K562 (cell line): ENCODE results near the gene TAMALIN. TPM values are rescaled to one million over a fixed set of nuclear protein-coding genes. Genes with fewer than 3 reads are reported as not detected.

Experiments used
- ATF7 ChIP-seq: fragments of 450-650 bp; IDR thresholded peaks from 2 replicates; pipeline ENCODE4 v1.7.1; 2014; ENCODE audit warnings: mild to moderate bottlenecking, moderate library complexity
- ELF2 ChIP-seq: fragments of 250-450 bp; sonication (Bioruptor Pico); IDR thresholded peaks from 2 replicates; pipeline ENCODE4 v1.5.0; 2021; ENCODE audit warnings: mild to moderate bottlenecking
- ETV5 ChIP-seq: sonication (generic); formaldehyde crosslinking; IDR thresholded peaks from 2 replicates; pipeline ENCODE4 v1.4.0; 2020; ENCODE audit warnings: low read depth, mild to moderate bottlenecking, missing genetic modification reagents
- HDAC8 ChIP-seq: fragments of 450-650 bp; IDR thresholded peaks from 2 replicates; pipeline ENCODE4 v1.6.1; 2016; ENCODE audit warnings: mild to moderate bottlenecking, missing genetic modification characterization, moderate library complexity, missing compliant biosample characterization
- HLTF ChIP-seq: fragments of 450-650 bp; IDR thresholded peaks from 2 replicates; pipeline ENCODE4 v1.6.1; 2016
- LCOR ChIP-seq: sonication (generic); formaldehyde crosslinking; IDR thresholded peaks from 2 replicates; pipeline ENCODE4 v1.8.0; 2022; ENCODE audit warnings: mild to moderate bottlenecking, missing genetic modification reagents
- MAZ ChIP-seq, 2 experiments: fragments of 450-650 bp in 1 of 2; sonication (generic) in 1 of 2; formaldehyde crosslinking; IDR thresholded peaks in 1 of 2; conservative IDR thresholded peaks in 1 of 2; 2 replicates each; pipeline versions ENCODE4 v1.4.0 to v1.5.0; 2020; ENCODE audit warnings: mild to moderate bottlenecking in 1 of 2, missing genetic modification reagents in 1 of 2
- MCM7 ChIP-seq, 2 experiments: fragments of 450-650 bp; IDR thresholded peaks; 2 replicates each; pipeline ENCODE4 v1.6.1; 2016 to 2018
- NEUROD1 ChIP-seq: fragments of 150-350 bp; IDR thresholded peaks from 2 replicates; pipeline ENCODE4 v1.6.1; 2014; ENCODE audit warnings: borderline replicate concordance, low read length, low read depth; ENCODE audit not compliant: partially characterized antibody
- PYGO2 ChIP-seq: fragments of 450-650 bp; IDR thresholded peaks from 2 replicates; pipeline ENCODE4 v1.6.1; 2016; ENCODE audit warnings: mild to moderate bottlenecking, missing genetic modification characterization, moderate library complexity, missing compliant biosample characterization
- RBM14 ChIP-seq: fragments of 200-400 bp; formaldehyde crosslinking; IDR thresholded peaks from 2 replicates; pipeline ENCODE4 v1.6.1; 2018; ENCODE audit warnings: low read depth, mild to moderate bottlenecking, low read length, moderate library complexity, borderline replicate concordance; ENCODE audit not compliant: insufficient read depth
- SMC3 ChIP-seq: conservative IDR thresholded peaks from 2 replicates; pipeline ENCODE4 v1.6.1; 2011; ENCODE audit warnings: low read depth, low read length, improper control_type of control experiment; ENCODE audit not compliant: insufficient read depth
- SP2 ChIP-seq: IDR thresholded peaks from 2 replicates; pipeline ENCODE4 v1.6.1; 2011; ENCODE audit warnings: mild to moderate bottlenecking, low read depth, low read length, moderate library complexity; ENCODE audit not compliant: poor library complexity, severe bottlenecking; ENCODE audit errors: extremely low read depth
- SRSF9 ChIP-seq: fragments of 200-400 bp; formaldehyde crosslinking; IDR thresholded peaks from 2 replicates; pipeline ENCODE4 v1.6.1; 2017; ENCODE audit warnings: low read depth, low read length, borderline replicate concordance
- TCFL5 ChIP-seq: fragments of 250-450 bp; sonication (Bioruptor Pico); conservative IDR thresholded peaks from 2 replicates; pipeline ENCODE4 v1.6.1; 2021; ENCODE audit warnings: mild to moderate bottlenecking, moderate library complexity, matching md5 sums
- TEAD1 ChIP-seq, 2 experiments: fragments of 450-650 bp in 1 of 2; sonication (generic) in 1 of 2; formaldehyde crosslinking; IDR thresholded peaks; 2 replicates each; pipeline versions ENCODE4 v1.4.0 to v1.8.0; 2020 to 2022; ENCODE audit warnings: mild to moderate bottlenecking in 2 of 2, missing genetic modification reagents in 1 of 2
- TGIF2 ChIP-seq: sonication (generic); formaldehyde crosslinking; IDR thresholded peaks from 2 replicates; pipeline ENCODE4 v1.8.1; 2022; ENCODE audit warnings: mild to moderate bottlenecking, missing genetic modification reagents, moderate library complexity
- ZNF561 ChIP-seq: fragments of 450-650 bp; formaldehyde crosslinking; conservative IDR thresholded peaks from 2 replicates; pipeline ENCODE4 v1.4.0; 2020; ENCODE audit warnings: mild to moderate bottlenecking, moderate library complexity
- ZNF77 ChIP-seq: fragments of 250-450 bp; sonication (Bioruptor Pico); IDR thresholded peaks from 2 replicates; pipeline ENCODE4 v1.5.0; 2020
- polyA plus RNA-seq, 8 experiments: library from polyadenylated mRNA; depleted of rRNA in 4 of 8; stranded (reverse) in 5 of 8; unstranded in 3 of 8; fragments of >200 nt; fragmentation: Nextera tagmentation in 2 of 8; fragmentation: Illumina TruSeq in 1 of 8; extraction: Ambion mirVana in 2 of 8; extraction: Trizol in 1 of 8; gene quantifications; 2 replicates each; pipeline versions ENCODE4 v1.2.1 to v1.2.3, GENCODE V29; 2011 to 2014; ENCODE audit warnings: inconsistent platforms in 1 of 8, missing spikeins in 1 of 8
- total RNA-seq, 7 experiments: library from RNA; depleted of rRNA in 6 of 7; stranded (reverse); fragments of >200 nt in 6 of 7; fragmentation: Illumina TruSeq in 2 of 7; extraction: Trizol in 2 of 7; gene quantifications; 2 replicates each; pipeline versions ENCODE4 v1.2.1 to v1.2.3, GENCODE V29; 2011 to 2021; ENCODE audit warnings: low replicate concordance in 1 of 7
- TF ChIP-seq, protein P1 (sequence below): fragments of 250-450 bp; sonication (Bioruptor Pico); IDR thresholded peaks from 2 replicates; pipeline ENCODE4 v1.4.0; 2020; ENCODE audit warnings: mild to moderate bottlenecking, moderate library complexity, borderline replicate concordance
- TF ChIP-seq, protein P2 (sequence below): IDR thresholded peaks from 2 replicates; pipeline ENCODE4 v1.6.1; 2014; ENCODE audit warnings: antibody characterized with exemption
- TF ChIP-seq, protein P3 (sequence below), 2 experiments: fragments of 450-650 bp in 1 of 2; sonication (generic) in 1 of 2; formaldehyde crosslinking in 1 of 2; IDR thresholded peaks in 1 of 2; conservative IDR thresholded peaks in 1 of 2; 2 replicates each; pipeline versions ENCODE4 v1.6.1 to v1.8.1; 2016 to 2023; ENCODE audit warnings: mild to moderate bottlenecking in 2 of 2, moderate library complexity in 2 of 2, inconsistent platforms in 1 of 2, missing genetic modification reagents in 1 of 2

TAMALIN gene
- total and polyA plus RNA-seq, 9 of the 15 experiments (the other 6 are each of a cell fraction or from before 2014, with no cell fraction given), result 0.74 to 2.2 (median 1.5) TPM; not detected in 2

DNA sequence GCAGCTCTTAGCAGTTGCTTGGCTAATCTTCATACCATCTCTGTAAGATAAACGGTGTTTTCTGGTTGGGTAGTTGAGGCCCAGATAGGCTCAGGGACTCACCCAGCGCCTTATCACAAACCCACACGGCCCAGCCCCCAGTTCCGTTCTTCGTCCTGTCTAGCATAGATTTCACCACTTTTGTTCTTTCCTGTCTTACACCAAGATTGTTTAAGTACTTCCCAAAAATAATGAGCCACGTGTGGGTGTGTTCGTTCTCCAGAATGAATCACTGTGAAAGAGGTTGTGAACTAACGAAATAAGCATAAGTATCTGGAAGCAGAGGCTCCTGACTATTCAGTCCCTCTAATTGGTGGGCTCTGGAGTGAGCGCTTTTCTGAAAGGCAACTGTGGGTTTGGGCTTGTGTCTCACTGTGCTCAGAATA is 33.9 kb upstream of the TAMALIN start (continued):
- TF ChIP-seq RBM14, result no peak
- TF ChIP-seq, protein P1, sequence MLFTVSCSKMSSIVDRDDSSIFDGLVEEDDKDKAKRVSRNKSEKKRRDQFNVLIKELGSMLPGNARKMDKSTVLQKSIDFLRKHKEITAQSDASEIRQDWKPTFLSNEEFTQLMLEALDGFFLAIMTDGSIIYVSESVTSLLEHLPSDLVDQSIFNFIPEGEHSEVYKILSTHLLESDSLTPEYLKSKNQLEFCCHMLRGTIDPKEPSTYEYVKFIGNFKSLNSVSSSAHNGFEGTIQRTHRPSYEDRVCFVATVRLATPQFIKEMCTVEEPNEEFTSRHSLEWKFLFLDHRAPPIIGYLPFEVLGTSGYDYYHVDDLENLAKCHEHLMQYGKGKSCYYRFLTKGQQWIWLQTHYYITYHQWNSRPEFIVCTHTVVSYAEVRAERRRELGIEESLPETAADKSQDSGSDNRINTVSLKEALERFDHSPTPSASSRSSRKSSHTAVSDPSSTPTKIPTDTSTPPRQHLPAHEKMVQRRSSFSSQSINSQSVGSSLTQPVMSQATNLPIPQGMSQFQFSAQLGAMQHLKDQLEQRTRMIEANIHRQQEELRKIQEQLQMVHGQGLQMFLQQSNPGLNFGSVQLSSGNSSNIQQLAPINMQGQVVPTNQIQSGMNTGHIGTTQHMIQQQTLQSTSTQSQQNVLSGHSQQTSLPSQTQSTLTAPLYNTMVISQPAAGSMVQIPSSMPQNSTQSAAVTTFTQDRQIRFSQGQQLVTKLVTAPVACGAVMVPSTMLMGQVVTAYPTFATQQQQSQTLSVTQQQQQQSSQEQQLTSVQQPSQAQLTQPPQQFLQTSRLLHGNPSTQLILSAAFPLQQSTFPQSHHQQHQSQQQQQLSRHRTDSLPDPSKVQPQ (CRISPR knock-in tag), result no peak
- TF ChIP-seq ZNF77 (CRISPR knock-in tag), result no peak
- peak; percentile 50 to 59; a peak in 2 of 4 replicates for TF ChIP-seq MAZ (CRISPR knock-in tag; conservative IDR thresholded peaks at IDR 0.05 in 1 of 2, IDR thresholded peaks at IDR 0.05 in 1 of 2)
- peak; percentile 67 for TF ChIP-seq NEUROD1
- TF ChIP-seq TEAD1 (CRISPR knock-in tag; IDR thresholded peaks at IDR 0.05), result peak in 1 of 2 experiments; percentile 72; a peak in 2 of 4 replicates
- no peak for TF ChIP-seq TCFL5 (CRISPR knock-in tag)
- no peak for TF ChIP-seq PYGO2
- no peak for TF ChIP-seq SMC3
- peak; percentile 81; the same call in 1 of the 2 replicates for TF ChIP-seq ATF7
- TF ChIP-seq, protein P2, sequence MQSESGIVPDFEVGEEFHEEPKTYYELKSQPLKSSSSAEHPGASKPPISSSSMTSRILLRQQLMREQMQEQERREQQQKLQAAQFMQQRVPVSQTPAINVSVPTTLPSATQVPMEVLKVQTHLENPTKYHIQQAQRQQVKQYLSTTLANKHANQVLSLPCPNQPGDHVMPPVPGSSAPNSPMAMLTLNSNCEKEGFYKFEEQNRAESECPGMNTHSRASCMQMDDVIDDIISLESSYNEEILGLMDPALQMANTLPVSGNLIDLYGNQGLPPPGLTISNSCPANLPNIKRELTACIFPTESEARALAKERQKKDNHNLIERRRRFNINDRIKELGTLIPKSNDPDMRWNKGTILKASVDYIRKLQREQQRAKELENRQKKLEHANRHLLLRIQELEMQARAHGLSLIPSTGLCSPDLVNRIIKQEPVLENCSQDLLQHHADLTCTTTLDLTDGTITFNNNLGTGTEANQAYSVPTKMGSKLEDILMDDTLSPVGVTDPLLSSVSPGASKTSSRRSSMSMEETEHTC, result peak; percentile 53; the same call in 1 of the 2 replicates
- TF ChIP-seq, protein P3, sequence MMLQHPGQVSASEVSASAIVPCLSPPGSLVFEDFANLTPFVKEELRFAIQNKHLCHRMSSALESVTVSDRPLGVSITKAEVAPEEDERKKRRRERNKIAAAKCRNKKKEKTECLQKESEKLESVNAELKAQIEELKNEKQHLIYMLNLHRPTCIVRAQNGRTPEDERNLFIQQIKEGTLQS (IDR thresholded peaks at IDR 0.05), result peak; percentile 56; the same call in 1 of the 2 replicates
- TF ChIP-seq, protein P3 (CRISPR knock-in tag; conservative IDR thresholded peaks at IDR 0.05), result no peak
- TF ChIP-seq LCOR (CRISPR knock-in tag), result peak; percentile 67; the same call in 1 of the 2 replicates
- TF ChIP-seq ZNF561, result no peak
- no peak for TF ChIP-seq SRSF9
- TF ChIP-seq ELF2 (CRISPR knock-in tag), result peak; percentile 56; the same call in 1 of the 2 replicates
- TF ChIP-seq TGIF2 (CRISPR knock-in tag), result no peak
- TF ChIP-seq MCM7 (IDR thresholded peaks at IDR 0.05), result no peak
- no peak for TF ChIP-seq SP2
- peak; percentile 89 for TF ChIP-seq ETV5 (CRISPR knock-in tag)
- TF ChIP-seq HDAC8 (tag), result no peak
- TF ChIP-seq HLTF, result no peak
